HG03025 (cell line): ENCODE measurements around the gene CNTNAP2.
A peak's percentile ranks its signal among the peaks of the same experiment; 100 is the strongest.

Source experiments
- ATAC-seq: cut with Tn5 transposase; IDR thresholded peaks from one replicate; pipeline ENCODE4 v1.9.1; 2021; ENCODE audit warnings: mild to moderate bottlenecking, moderate library complexity; ENCODE audit not compliant: unreplicated experiment, low FRiP score

The CNTNAP2 gene

DNA sequence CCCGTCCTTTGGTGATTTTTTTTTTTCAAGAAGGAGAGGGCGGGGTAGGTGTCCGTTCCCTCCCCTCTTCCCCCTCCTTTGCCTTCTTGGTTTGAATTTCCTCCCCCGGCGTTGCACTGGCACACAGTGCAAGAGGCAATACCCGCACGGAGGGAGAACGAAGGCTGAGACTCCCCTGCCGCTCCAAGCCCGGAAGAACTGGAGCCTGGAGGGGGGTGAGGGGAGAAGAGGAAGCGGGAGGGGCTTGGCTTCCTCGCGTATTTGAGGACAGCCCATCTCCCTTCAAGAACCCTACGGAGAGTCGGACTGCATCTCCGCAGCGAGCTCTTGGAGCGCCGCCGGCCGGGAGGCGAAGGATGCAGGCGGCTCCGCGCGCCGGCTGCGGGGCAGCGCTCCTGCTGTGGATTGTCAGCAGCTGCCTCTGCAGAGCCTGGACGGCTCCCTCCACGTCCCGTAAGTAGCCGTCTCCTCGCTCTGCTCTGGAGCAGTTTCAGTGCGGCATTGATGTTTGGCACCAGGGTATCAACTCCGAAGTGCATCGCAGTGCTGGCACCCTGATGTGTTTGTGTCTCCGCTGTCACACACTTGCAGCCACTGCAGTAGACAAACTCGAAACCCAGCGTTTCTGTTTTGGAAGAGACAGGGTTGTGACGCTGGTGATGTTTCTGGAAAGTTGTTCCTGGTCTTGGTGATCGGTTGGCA is at the start of gene CNTNAP2:
Gene CNTNAP2 (plus strand): TSS at position 281 of the 702 bp plus-strand sequence. CDS start 76 bp downstream, at position 357.
- no peak for ATAC-seq

DNA sequence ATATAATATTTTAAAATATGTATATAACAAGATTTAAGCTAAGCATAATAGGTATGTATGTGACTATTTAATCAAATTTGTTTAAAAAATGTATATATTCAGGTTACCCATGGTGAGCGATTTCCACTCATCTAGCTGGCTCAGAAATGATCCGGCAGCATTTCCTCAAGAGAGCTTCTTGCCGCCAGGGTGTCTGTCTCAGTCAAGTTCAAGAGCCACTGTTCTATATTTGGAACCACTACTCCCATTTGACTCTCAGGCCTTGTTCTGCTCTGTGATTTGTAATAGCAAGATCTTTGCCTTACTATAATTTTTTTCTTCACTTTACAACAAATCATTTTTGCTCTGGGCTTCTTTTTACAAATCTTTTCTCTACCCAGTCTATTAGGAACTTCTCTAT is 48.7 kb upstream of the CNTNAP2 start:
- ATAC-seq, result no peak

DNA sequence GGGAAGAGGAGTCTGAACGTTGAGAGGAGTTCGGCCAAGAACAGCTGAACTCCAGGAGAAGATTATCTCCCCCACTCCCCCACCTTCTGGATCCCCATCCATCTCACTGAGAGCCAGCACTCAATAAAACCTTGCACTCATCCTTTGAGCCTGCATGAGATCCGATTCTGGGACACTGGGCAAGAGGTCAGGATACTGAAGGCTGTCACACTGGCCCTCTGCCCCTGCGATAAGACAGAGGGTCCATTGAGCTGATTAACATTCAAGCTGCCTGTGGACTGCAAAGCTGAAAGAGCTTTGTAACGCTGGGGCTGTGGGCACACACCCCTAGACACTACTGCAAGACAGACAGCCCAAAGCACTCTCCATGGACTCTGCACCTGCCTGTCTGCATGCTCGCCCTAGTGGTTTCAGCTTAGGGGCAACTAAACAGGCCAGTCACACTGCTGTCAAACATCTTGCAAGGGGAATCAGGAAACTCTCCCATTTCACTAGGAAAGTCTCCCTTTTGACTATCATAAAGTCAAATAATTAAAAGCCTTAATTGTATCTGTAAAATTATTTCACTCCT is 42.3 kb upstream of the CNTNAP2 start:
- no peak for ATAC-seq

DNA sequence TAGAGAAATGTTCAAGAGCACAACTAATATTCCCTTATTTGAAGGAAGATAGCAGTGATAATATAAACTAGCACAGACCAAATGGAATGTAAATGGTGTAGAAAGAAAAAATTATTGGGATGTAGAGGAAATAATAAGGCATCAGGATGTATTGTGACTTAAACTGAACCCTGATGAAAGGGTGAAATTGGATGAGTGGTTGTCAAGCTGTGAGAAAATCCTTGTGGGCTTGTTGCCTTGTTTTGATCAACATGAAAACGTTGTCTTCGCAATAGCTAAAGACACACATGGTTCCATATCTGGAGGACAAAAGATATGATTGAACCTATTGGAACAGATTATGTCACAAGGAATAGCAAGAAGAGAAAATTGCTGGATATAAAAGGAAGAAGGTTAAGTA is 40.3 kb upstream of the CNTNAP2 start:
- ATAC-seq, result no peak

DNA sequence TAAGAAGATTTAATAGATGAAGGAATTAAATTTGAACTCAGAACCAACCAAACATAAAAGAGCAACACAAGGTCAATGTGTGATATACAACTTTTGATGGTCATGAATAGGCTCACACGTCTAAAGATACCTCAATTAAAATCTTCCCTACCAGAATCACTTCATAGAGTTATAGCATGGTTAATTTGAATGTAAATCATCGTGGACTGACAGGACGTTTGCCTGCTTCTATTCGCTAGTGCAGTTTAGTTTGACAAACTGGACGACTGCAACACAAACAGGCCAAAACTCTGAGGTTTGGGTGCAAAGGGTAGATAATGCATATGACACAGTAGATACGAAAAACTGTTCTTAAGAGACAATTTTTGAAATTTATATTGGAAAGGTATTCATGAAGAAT is 32.5 kb upstream of the CNTNAP2 start:
- no peak for ATAC-seq

DNA sequence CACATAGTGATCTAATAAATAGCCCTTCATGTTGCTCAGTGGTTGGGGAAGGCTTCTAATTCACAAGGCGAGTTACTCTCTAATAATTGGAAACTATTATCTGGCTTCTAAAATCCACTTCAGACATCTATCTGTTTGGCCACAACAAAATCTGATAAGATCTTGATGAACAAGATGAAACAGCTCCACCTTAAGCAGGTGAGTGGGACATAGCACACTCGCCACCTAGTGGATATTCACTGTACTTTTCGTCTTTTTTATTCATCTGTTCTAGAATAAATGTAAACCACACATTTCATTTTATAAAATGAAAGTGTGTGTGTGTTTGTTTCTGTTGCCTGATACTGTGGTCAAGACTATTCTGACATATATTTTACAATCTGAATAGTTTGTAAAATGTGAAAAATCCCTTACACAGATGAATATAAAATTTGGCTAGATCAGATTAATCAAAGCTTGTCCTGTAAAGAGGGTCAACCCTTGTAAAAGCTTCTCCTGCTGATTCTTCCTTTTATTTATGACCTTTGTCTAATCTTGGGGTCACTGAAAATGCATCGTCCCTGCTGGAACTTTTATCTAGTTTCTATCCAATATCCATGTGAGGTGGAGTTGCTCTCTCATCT is 26.5 kb upstream of the CNTNAP2 start:
- ATAC-seq, result peak; percentile 72

DNA sequence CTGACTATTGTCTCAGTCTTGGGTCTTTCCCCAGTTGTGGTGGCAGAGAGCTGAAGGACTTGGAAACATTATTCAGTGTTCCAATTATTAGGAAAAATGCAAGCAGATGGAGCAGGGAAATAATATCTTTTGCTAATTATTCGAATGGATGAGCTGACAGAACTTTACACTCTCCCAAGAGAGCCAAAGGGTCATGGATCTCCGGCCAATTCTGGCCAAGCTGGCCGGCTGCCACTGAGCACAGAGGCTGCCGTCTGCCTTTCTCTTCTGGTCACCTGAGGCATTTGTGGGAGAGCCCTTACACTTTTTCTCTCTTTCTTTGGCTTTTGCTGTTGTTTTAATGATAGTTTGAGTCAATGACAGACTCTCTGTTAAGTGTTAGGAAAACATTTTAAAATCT is 22.2 kb upstream of the CNTNAP2 start:
- ATAC-seq, result no peak

DNA sequence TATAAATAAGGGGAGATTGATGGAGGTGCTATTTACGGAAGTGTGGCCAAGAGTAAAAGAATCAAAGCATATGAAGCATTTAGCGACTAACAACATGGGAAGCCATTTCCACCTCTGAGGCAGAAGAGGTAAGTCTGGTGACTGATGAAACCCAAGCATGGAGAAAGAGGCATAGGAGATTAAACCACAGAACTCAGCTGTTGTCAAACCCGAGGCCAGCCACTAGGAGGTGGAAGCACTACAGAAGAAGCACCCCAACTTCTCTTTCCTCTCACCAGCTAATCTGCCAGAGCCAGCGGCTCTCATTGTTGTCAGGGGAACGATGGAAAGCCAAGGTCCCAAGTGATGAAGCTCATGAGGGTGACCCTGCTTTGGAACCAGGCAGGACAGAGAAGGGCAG is 19.6 kb upstream of the CNTNAP2 start:
- no peak for ATAC-seq

DNA sequence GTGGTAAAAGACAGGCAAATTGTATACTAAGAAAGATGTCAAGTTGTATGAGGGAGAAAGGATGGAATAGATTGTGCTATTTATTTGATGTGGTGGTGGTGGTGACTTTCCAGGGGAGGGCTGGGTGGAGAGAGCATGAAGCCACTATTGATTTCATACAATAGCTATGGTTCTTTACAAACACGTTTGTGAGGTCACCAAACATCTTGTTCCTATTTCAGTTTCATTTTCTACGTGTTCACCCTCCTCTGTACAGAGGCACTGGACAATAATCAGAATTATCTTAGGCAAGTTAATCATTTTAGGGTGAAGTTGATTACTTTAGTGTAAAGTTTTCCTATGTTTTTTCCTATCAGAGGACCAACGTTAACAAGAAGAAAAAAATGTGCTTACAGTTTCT is 10.3 kb upstream of the CNTNAP2 start:
- no peak for ATAC-seq

DNA sequence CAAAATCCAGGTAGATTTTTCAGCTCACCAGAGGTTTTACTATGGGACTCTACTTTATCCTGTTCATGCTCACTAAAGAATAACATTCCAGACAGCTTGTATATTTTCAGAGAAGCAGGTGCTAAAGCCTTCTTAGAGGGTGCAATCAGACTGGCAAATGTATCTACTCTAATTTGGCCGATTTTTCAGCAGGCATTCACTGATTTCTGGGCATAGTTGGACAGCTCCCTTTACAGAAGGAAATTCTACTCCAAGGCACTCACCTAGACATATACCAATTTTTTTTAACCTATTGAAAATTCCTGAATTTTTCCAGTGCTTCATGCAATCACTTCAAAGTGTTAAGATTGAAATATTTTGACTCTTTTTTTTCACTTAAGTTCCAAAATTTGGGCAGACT is 3.8 kb upstream of the CNTNAP2 start:
- ATAC-seq, result no peak

DNA sequence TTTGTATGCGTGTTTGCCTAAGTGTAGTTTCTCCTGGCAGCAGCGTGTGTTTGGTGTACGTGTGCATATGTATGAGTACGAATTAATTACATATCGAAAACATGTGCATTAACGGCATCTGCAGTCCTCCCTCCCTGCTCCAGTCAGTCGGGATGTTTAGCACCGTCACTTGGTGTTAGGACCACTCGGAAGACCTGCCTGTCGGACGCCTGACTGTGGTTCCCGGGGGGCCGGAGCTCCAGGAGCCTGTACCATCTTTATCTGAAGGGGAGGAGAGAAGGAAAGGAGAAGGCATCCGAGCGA is 1.1 kb upstream of the CNTNAP2 start:
- ATAC-seq, result no peak

DNA sequence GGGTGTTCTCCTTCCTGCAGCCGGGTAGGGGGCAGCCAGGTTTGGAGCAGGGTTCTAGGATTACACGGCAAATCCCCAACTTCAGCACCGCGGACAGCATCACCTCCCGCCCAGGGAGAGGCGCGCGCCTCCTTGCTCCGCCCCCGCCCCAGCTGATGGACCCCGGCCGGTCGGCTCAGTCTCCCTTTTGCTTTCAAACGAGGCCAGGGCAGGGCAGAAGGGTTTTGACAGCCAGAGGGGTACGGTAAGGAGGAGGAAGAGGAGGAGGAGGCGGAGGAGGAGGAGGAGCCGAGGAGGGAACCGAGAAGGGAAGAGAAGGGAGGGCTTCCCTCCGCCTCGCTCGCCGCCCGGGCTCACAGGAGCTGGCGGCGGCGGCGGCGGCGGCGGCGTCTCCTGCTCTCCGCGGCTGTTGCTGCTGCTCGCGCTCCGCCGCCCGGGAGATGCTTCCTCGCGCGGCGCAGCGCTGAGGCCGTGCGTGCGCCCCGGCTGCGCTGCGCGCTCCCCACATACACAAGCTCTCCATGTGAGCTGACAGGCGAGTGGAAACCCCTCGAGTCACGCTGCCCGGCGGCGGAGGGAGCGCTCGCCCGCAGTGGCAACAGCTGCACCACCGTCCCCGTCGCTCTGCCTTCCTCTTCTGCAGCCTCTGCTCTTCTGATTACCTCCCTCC is 615 bp upstream of the CNTNAP2 start:
- ATAC-seq, result no peak

DNA sequence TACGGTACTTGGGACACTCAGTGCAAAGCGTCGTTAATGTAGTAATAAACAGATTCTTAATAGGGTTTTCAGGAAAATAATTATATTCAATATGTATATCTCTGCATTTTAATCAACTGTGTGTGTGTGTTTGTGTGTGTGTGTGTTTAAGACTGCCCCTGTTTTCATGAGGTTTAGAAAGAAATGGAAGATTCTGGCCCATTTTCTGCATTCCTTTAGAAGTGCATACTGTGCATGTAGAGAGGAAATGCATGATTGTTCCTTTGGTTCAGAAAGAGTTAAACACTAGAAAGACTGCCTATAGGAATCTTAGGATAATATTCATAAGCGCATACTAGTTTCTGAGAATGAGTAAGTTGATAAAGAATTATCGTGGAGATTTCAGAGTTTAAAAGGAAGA is 975 bp downstream of the CNTNAP2 start:
- no peak for ATAC-seq

DNA sequence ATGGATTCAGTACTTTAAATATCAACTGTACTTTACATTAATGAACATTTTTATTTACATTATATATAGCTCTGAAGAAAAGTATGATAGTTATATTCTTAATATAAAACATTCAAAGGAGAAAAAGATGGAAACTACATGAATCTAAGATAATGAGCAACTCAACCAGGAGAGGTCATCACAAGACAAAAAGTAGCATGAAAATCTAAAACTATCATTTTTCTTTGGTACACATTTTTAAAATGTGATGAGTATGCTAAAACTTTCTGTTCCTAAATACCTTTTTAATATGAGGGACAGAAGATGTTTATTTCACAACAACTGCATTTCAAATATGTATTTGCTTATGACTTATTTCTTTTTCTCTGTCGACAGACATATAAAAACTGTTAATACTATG is 2.4 kb downstream of the CNTNAP2 start:
- ATAC-seq, result no peak

DNA sequence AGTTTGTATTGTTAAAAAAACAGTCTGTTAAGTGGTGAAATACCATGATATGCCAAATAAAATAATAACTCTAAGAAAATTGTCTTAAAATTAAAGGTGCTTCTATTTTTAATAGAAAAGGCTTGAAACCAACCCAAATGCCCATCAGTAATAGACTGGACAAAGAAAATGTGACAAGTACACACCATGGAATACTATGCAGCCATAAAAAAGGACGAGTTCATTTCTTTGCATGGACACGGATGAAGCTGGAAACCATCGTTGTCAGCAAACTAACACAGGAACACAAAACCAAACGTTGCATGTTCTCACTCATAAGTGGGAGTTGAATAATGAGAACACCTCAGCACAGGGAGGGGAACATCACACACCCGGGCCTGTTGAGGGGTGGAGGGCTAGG is 7.1 kb downstream of the CNTNAP2 start:
- ATAC-seq, result no peak

DNA sequence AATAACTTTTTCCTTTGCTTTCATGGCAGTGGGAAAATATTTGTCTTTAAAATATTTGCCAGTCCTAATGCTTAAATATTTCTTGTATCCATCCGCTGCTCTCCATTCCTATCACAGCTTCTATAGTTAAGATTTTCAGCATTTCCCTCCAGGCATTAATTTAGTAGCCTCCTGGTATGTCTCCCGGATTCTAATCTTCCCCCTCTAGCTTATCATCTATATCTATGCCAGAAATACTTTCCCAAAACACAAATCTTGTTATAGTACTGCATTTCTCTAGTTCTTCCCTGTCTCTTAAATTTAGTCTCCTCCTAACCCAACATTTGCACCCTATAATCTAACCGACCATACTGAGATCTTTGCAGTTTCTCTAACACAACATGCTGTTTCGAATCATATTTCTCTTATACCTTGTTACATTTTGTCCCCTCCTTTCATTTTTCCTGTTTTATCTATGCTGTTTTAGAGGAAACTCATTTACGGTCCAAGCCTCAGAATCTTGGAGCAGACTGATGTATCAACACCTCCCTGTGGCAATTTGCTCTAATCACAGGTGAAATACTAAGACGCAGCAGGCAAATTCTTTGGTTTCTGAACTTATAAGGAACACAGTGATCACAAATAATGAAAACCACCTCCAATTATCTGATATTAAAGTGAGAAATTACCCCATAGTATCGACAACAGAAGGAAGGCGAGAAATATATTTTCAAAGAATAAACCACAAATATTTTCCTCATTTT is 10.3 kb downstream of the CNTNAP2 start:
- no peak for ATAC-seq

DNA sequence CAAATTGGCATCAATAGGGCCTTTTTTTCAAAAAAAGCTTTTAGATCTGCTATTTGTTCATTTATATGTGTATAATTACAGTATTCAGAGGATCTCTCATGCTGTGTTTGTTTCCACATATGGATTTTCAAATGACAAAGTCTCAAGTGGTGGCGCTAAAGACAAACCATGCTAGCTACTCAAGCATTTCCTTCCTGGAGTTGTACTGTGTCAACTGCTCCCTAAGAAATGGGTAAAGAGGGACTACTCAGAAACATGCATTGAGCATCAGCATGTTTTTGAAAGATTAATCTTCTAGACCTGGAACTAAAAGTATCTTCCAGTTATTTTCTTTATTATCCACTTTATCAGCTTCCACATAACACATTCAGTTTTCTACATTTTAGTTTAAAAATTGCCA is 12.7 kb downstream of the CNTNAP2 start:
- no peak for ATAC-seq

DNA sequence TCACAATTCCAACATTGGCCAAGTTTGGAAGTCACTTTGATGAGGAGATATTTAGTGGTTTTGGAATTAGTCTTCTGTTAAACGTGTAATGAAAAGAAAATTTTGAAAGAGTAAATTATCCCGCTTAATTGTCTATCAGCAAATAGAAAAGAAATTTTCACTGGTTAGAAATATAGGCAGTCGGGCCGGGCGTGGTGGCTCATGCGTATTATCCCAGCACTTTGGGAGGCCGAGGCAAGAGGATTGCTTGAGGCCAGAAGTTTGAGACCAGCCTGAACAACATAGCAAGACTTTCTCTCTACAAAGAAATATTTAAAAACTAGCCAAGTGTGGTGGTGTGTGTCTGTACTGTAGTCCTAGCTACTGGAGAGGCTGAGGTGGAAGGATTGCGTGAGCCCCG is 13.4 kb downstream of the CNTNAP2 start:
- ATAC-seq, result no peak

DNA sequence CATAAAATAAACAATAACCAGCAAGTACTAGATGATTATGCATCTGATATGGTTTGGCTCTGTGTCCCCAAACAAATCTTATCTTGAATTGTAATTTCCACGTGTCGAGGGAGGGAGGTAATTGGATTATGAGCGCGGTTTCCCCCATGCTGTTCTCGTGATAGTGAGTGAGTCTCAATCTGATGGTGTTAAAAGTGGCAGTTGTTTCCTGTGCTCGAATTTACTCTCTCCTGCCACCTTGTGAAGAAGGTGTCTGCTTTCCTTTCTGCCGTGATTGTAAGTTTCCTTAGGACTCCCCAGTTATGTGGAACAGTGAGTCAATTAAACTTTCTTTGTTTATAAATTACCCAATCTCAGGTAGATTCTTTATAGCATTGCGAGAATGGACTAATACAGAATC is 15.1 kb downstream of the CNTNAP2 start:
- ATAC-seq, result no peak

DNA sequence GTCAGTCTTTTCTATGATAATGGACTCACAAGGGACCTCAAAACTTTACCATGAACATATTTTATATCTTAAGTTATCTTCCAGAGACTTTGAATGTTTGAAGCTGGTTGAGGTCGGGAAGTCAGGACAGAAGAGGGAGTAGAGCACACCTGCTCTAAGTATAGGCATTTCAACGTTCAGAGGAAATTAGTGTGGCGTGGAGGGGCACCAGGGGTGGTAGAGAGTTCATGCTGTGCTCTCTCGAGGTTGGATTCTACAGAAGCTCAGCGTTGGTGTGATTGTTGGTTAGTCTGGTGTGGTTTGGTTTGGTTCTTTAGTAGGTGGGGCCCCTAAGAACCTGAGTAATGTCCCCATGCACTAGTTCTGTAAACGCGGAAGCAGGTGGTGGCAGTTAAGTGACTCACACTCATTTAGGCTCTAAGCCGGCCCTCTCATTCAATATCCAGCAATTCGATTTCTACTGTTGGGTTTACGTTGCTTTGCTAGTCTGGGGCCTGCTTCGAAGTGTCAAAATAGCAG is 19.8 kb downstream of the CNTNAP2 start:
- ATAC-seq, result no peak

DNA sequence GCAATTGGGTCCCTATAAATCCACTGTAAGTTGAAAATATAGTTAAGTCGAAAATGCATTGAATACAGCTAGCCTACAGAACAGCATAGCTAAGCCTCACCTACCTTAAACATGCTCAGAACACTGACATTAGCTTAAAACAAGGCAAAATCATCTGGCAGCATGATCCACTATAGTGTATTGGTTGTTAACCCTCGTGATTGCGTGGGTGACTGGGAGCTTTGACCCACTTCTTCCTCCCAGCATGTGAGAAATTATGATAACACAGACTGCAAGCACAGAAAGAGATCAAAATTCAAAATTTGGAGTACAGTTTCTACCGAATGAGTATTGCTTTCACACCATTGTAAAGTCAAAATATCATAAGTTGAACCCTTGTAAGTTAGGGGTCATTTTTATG is 22.3 kb downstream of the CNTNAP2 start:
- ATAC-seq, result no peak
